Inflammatory macrophage treated with lipopolysaccharide for 1 hour (primary cell): ENCODE measurements around the gene HERC2.
"Not testable (repeated sequence)": the region's sequence is repeated elsewhere in the genome, so short reads cannot be mapped to it uniquely, and the experiment has no call there.

Experiments used
- DNase-seq, 2 donors: peaks; one replicate each; pipeline ENCODE4 v3.0.0-alpha.2; 2020 to 2022

The HERC2 gene

GRCh38 chr15:28274635-28275034 is 47.3 kb downstream of the HERC2 start:
- DNase-seq = no peak

DNA sequence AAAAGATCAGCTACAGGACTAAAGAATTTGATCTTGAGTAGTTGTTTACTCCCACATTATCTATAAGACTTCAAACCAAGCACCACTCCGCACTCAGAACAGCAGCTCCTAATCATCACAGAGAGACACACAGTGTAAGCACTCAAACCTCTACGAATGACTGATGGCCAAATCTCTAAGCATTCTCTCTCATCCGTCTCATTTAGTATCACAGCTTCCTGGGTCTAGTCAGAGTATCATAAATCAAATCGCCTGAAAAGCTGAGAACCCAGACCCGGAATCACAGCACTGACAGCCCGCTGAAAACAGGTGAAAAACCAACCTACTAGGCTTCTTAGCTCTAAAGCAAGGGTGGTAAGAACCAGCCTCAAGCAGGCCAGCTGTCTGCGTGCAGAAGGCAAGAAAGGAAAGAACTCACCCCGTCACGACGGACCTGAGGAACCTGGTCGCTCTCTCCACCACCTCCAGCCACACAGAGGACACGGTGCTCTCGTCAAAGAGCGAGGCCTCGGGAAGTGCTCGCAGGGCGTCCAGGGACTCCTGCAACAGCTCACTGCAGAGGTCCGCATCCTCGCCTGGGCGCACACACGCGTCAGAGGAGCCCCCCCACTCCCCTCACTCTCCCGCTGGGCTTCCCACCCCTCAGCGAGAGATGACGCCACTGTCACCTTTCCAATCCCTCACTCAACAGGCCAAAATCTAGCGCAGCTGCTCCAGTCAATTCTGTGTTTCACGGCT is 47.9 kb downstream of the HERC2 start:
- DNase-seq = no peak

GRCh38 chr15:28273468-28273867 is 48.5 kb downstream of the HERC2 start:
- no peak for DNase-seq

GRCh38 chr15:28272587-28272986 is 49.4 kb downstream of the HERC2 start:
- no peak for DNase-seq

GRCh38 chr15:28271697-28272260 is 50.2 kb downstream of the HERC2 start:
- DNase-seq = no peak

- DNase-seq = no peak
These were observed 52.9 kb downstream of the HERC2 start for GRCh38 chr15:28269097-28269496.

GRCh38 chr15:28267727-28268126 is 54.3 kb downstream of the HERC2 start:
- no peak for DNase-seq

DNA sequence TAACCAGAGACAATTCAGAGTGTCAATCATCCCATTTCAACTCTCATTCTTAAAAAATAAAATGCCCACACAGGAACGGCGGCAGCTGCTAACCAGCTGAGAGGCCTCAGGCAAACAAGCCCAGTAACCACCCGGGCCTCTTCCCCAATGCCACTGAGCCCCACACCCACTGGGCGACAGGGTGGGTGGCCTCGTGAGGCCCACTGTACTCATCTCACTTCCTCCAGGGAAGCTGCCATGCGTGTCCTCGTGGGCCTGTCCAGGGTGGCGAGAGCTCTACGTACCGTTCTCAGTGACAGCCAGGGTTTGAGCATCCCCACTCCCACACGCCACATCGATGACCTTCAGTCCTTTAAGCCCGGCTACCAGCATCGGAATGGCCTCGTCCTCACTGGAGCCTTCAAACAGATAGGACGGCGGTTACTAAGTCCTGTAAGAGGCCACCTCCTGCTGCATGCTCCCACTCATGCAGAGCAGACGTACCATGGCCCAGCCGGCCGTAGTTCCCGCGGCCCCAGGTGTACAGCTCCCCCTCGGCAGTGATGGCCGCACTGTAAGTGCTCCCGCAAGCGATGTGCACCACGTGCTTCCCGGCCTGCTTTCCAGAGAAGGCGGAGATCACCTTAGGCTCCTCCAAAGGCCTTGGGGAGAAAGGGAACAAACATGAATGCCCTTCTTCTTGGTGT is 56.5 kb downstream of the HERC2 start:
- no peak for DNase-seq

GRCh38 chr15:28264166-28264565 is 57.8 kb downstream of the HERC2 start:
- DNase-seq = no peak

GRCh38 chr15:28262438-28262837 is 59.5 kb downstream of the HERC2 start:
- no peak for DNase-seq

GRCh38 chr15:28260722-28261121 is 61.3 kb downstream of the HERC2 start:
- DNase-seq = no peak

- DNase-seq = no peak
These were observed 61.7 kb downstream of the HERC2 start for GRCh38 chr15:28260317-28260716.

- DNase-seq = no peak
These were observed 66.0 kb downstream of the HERC2 start for GRCh38 chr15:28255965-28256364.

GRCh38 chr15:28252831-28253230 is 69.1 kb downstream of the HERC2 start:
- DNase-seq = no peak

GRCh38 chr15:28246605-28247004 is 75.4 kb downstream of the HERC2 start:
- DNase-seq = no peak

- no peak for DNase-seq
These were observed 78.1 kb downstream of the HERC2 start for GRCh38 chr15:28243901-28244300.

- no peak for DNase-seq
These were observed 78.6 kb downstream of the HERC2 start for GRCh38 chr15:28243399-28243798.

- not testable (repeated sequence) for DNase-seq
These were observed 83.7 kb downstream of the HERC2 start for GRCh38 chr15:28238296-28238695.

DNA sequence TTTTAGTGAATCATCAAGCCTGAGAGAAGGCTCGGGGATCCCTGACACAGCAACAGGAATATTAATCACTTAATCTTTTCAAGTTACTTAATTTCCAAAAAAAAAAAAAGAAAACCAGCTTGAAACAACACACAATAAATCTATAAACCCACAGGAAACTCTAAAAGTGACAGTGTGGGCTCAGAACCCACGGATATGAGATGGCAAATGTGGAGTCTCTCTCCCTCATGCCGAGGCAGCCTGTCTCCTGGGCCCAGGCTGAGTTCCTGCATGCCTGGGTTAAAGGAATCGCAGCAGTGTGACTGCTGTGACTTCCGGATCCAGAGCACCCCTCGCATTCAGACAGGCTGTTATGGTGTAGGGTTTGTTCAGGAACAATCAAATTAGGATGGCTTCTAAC is 90.2 kb downstream of the HERC2 start:
- DNase-seq = not testable (repeated sequence)

- not testable (repeated sequence) for DNase-seq
These were observed 90.6 kb downstream of the HERC2 start for GRCh38 chr15:28231336-28231735.

- DNase-seq = not testable (repeated sequence)
These were observed 92.9 kb downstream of the HERC2 start for GRCh38 chr15:28228990-28229640.

GRCh38 chr15:28228096-28228495 is 93.9 kb downstream of the HERC2 start:
- no peak for DNase-seq

DNA sequence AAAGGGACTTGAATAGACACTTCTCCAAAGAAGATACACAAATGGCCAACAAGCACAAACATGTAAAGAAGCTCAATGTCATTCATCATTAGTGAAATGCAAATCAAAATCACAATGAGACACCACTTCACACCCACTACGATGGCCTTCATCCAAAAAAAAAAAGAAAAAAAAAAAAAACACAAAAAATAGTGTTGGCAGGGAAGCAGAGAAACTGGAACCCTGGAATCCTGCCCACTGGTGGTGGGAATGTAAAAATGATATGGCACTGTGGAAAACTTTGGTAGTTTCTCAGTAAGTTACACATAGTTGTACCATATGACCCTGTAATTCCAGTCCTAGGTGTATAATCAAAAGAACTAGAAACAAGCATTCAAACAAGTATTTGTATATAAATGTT is 94.7 kb downstream of the HERC2 start:
- not testable (repeated sequence) for DNase-seq

- DNase-seq = not testable (repeated sequence)
These were observed 99.4 kb downstream of the HERC2 start for GRCh38 chr15:28222612-28223011.
